Measurements from ENCODE around the gene PTP4A1.

DNA sequence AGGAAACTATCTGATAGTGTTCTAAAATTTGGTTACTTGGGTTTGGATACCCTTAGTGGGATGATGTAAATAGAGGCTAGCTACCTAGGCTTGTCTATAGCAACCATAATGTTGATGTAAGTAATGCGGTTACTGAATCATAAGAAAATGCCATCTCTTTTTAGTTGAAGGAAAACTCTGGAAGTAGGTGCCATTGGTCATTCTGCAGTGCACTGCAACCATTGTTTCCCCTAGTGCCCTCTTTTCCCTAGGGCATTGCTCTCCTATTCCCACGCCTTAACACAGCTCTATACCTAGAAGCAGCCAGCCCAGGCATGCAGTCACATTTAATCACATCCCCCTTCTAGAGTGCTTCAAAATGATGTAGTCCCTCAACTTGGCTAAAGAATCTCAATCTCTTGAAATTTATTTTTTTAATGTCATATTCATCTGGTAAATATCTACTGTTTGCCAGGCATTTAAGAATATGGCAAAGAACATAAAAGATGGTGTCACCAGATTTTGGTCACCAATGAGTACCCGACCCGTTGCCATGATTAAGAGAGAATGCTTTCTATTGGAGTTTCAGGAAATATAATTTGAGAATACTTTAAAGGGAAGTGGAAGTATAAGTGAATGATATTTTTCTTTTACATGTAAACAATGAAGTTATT, 10.4 kb downstream of the PTP4A1 start:
- TF ChIP-seq CTCF (IDR thresholded peaks at IDR 0.05): no peak
- no peak for TF ChIP-seq EZH2 (IDR thresholded peaks at IDR 0.05)
- TF ChIP-seq EZH2phosphoT487 (IDR thresholded peaks at IDR 0.05): no peak
